Activated CD4-positive, alpha-beta memory T cell treated with anti-CD3 and anti-CD28 coated beads for 36 hours (primary cell): ENCODE results near the gene LILRB4. TPM values are rescaled to one million over a fixed set of nuclear protein-coding genes. Genes with fewer than 3 reads are reported as not detected.
"Not testable (repeated sequence)": the region's sequence is repeated elsewhere in the genome, so short reads cannot be mapped to it uniquely, and the experiment has no call there.

Source experiments
- CTCF ChIA-PET: fragments of 350-600 bp; sonication (Branson Sonifier 250); formaldehyde crosslinking; loops from one replicate; lab custom pipeline; 2021; ENCODE audit warnings: antibody characterized with exemption, inconsistent platforms; lab: Charles Lee
- POLR2A ChIA-PET: fragments of 350-600 bp; sonication (Branson Sonifier 250); formaldehyde crosslinking; loops from one replicate; lab custom pipeline; 2021; ENCODE audit warnings: antibody characterized with exemption; lab: Charles Lee
- DNase-seq: peaks from one replicate; pipeline ENCODE4 v3.0.0-alpha.2; 2020
- H3K27ac Mint-ChIP-seq: one replicate; pipeline ENCODE4 v1.8.0; 2021; ENCODE audit warnings: mixed read lengths
- H3K27me3 Mint-ChIP-seq: one replicate; pipeline ENCODE4 v1.8.0; 2021; ENCODE audit warnings: mixed read lengths
- H3K36me3 Mint-ChIP-seq: one replicate; pipeline ENCODE4 v1.8.0; 2021; ENCODE audit warnings: mixed read lengths
- H3K4me1 Mint-ChIP-seq: one replicate; pipeline ENCODE4 v1.8.0; 2021; ENCODE audit warnings: low read depth, mixed read lengths
- H3K4me3 Mint-ChIP-seq: one replicate; pipeline ENCODE4 v1.8.0; 2021; ENCODE audit warnings: mild to moderate bottlenecking, mixed read lengths
- H3K9me3 Mint-ChIP-seq: one replicate; pipeline ENCODE4 v1.8.0; 2021; ENCODE audit warnings: mixed read lengths
- intact Hi-C: fragments of 100-400 bp; cut with micrococcal nuclease; formaldehyde crosslinking; loops from one replicate; pipeline ENCODE4 v1.15.1; 2023
- total RNA-seq, 2 experiments: library from RNA; stranded (reverse); gene quantifications; one replicate each; pipeline ENCODE4 v1.2.3, GENCODE V29; 2021

The LILRB4 gene
- total RNA-seq, 2 experiments from 2014 or later: not detected

DNA sequence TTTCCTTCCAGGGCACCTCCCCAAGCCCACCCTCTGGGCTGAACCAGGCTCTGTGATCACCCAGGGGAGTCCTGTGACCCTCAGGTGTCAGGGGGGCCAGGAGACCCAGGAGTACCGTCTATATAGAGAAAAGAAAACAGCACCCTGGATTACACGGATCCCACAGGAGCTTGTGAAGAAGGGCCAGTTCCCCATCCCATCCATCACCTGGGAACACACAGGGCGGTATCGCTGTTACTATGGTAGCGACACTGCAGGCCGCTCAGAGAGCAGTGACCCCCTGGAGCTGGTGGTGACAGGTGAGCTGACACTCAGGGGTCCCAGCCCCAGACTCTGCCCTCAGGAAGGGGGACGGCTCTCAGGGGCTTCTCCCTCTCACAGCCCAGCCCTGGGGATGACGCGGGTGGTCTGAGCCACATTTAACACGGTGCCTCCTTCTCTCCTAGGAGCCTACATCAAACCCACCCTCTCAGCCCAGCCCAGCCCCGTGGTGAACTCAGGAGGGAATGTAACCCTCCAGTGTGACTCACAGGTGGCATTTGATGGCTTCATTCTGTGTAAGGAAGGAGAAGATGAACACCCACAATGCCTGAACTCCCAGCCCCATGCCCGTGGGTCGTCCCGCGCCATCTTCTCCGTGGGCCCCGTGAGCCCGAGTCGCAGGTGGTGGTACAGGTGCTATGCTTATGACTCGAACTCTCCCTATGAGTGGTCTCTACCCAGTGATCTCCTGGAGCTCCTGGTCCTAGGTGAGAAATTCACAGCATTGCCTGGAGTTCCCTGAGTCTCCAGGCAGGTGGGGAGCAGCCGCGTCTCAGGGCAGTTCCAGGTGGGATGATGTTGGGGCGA, 31.1 kb upstream of the LILRB4 start:
- POLR2A ChIA-PET, H3K4me3 Mint-ChIP-seq, H3K9me3 Mint-ChIP-seq, H3K27ac Mint-ChIP-seq, H3K36me3 Mint-ChIP-seq, CTCF ChIA-PET, intact Hi-C loops, H3K4me1 Mint-ChIP-seq, DNase-seq: not testable (repeated sequence)
- H3K27me3 Mint-ChIP-seq: peaks cover 25% of the 10 kb centered on the region

DNA sequence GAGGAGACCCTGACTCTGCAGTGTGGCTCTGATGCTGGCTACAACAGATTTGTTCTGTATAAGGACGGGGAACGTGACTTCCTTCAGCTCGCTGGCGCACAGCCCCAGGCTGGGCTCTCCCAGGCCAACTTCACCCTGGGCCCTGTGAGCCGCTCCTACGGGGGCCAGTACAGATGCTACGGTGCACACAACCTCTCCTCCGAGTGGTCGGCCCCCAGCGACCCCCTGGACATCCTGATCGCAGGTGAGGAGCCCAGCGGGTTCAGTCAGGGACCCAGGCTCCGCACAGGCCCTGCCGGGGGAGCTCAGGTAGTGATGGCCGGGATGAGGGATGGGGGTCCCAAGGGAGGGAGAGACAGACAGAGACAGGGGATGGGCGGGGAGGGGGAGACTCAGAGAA, 30.3 kb upstream of the LILRB4 start:
- intact Hi-C loops, H3K9me3 Mint-ChIP-seq, POLR2A ChIA-PET, H3K4me3 Mint-ChIP-seq, CTCF ChIA-PET, H3K36me3 Mint-ChIP-seq, H3K27ac Mint-ChIP-seq, H3K4me1 Mint-ChIP-seq, DNase-seq: not testable (repeated sequence)
- H3K27me3 Mint-ChIP-seq: peaks cover 25% of the 10 kb centered on the region

DNA sequence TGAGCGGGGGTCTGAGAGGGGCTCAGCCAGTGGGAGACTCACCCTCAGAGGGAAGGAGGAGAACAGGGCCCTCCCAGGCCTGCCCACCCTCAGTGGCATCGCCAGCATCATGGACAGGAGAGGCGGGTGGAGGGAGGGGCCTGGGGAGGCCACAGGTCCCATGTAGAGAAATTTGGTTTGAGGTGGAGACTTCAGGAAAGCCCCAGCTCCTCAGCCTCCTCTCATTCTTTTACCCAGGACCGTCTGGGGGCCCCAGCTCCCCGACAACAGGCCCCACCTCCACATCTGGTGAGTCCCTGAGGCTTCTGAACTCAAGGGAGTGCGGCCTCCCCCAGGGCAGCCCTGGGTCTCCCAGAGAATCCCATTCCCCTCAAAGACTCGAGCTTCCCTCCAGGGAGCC, 29.4 kb upstream of the LILRB4 start:
- Mint-ChIP-seq H3K4me3 (no peak overlapping the region), H3K36me3 (no peaks in the 10 kb centered on the region), H3K27ac (no peak overlapping the region), H3K4me1 (peaks cover 2% of the 10 kb centered on the region), H3K9me3 (no peaks in the 10 kb centered on the region), H3K27me3 (peaks cover 22% of the 10 kb centered on the region)
- ChIA-PET POLR2A (no interaction called here), CTCF (no interaction called here)
- intact Hi-C loops: no loop called here
- DNase-seq: no peak

DNA sequence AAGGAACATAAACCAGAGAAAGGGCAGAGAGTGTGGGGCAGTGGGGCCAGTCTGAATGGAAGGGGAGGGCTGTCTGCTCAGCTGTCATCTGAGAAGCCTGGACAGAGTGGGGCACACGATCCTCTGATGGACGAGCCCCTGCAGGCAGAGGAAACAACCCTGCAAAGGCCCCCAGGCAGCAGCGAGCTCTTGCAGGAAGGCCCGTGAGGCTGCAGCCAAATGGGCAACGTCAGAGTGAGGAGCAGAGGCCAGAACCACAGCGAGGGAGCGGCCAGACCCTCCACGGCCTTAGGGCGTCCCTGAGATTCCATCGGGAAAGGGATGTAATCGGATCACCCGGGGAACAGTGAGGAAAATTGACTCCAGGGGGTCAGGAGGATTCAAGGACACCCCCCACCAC, 26.7 kb upstream of the LILRB4 start:
- H3K4me3 Mint-ChIP-seq, POLR2A ChIA-PET, H3K36me3 Mint-ChIP-seq, intact Hi-C loops, H3K4me1 Mint-ChIP-seq, H3K27ac Mint-ChIP-seq, DNase-seq, H3K9me3 Mint-ChIP-seq, CTCF ChIA-PET: not testable (repeated sequence)
- H3K27me3 Mint-ChIP-seq: peaks cover 16% of the 10 kb centered on the region

DNA sequence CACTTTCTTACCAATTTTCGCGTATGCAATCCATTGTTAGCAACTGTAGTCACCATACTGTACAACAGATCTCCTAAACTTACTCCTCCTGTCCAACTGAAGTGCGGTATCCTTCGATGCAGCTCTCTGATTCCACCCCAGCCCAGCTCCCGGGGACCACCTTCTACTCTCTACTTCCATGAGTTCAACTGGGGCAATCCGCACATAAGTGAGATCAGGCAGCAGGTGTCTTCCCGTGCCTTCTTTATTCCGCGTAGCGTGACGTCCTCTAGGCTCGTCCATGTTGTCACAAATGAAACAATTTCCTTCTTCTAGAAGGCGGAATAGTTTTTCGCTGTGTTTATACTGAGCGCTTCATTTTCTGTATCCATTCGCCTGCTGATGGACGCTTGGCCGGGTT, 24.1 kb upstream of the LILRB4 start:
- Mint-ChIP-seq H3K9me3 (no peaks in the 10 kb centered on the region), H3K4me3 (no peak overlapping the region), H3K36me3 (no peaks in the 10 kb centered on the region), H3K27ac (no peak overlapping the region), H3K4me1 (no peaks in the 10 kb centered on the region), H3K27me3 (peaks cover 11% of the 10 kb centered on the region)
- POLR2A ChIA-PET: no interaction called here
- intact Hi-C loops: no loop called here
- CTCF ChIA-PET: no interaction called here
- DNase-seq: no peak

DNA sequence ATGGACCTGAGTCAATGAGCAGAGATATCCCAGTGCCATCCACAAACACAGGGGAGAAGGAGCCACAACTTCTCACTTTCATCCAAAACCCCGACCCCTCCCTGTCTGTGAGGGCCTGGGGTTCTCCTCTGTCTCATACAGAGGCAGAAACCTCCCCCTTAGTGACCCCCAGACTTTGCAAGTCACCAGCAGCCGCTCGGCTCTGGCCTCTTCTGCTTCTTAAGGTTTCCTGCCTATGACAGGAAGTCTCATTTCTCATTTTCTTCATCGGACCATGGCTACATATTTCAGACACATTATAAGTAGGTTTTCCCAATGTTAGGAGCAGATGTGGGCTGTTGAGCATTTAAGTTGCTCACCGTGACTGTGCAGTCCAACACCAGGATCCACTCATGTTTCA, 19.8 kb upstream of the LILRB4 start:
- DNase-seq, H3K4me3 Mint-ChIP-seq, H3K4me1 Mint-ChIP-seq, H3K27me3 Mint-ChIP-seq, POLR2A ChIA-PET, H3K27ac Mint-ChIP-seq, intact Hi-C loops, CTCF ChIA-PET, H3K9me3 Mint-ChIP-seq, H3K36me3 Mint-ChIP-seq: not testable (repeated sequence)

DNA sequence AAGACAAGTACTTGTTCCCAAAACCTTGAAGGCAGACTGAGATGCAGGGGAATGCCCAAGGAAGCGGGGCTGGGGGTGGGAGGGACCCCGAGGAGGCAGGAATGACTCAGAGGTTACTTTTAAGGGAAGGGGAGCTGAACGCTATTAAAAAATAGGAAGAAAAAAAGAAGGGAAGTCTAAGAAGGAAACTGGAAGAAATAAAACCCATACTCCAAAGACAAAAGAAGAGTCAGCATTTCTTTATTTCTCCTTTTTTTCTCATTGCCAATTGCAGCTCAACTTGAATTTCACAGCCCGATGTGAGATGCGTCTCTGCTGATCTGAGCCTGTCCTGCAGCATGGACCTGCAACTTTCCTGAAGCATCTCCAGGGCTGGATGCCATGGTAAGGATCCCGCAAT, 19.2 kb upstream of the LILRB4 start:
- H3K36me3 Mint-ChIP-seq, CTCF ChIA-PET, H3K4me3 Mint-ChIP-seq, DNase-seq, intact Hi-C loops, H3K4me1 Mint-ChIP-seq, H3K27me3 Mint-ChIP-seq, H3K27ac Mint-ChIP-seq, H3K9me3 Mint-ChIP-seq, POLR2A ChIA-PET: not testable (repeated sequence)

DNA sequence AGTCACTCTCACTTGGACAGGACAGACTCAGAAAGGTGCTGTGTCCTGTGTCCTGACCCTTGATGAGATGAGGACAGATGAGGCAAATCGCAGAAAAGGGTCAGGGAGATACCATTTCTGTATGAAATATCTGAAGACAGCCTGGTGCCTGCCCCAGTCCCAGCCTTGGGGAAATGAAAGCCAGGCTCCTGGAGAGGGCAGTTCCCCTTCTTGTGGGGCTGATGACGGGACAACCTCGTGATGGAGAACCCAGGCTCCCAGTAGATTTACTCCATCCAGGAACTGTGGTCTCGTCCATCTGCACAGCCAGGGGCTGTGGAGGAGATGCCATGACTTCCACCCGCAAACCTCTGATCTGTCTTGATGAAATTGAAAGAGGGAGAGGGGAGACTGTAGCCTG, 18.7 kb upstream of the LILRB4 start:
- Mint-ChIP-seq H3K27ac (no peak overlapping the region), H3K4me3 (no peak overlapping the region), H3K9me3 (no peaks in the 10 kb centered on the region), H3K27me3 (peaks cover 7% of the 10 kb centered on the region), H3K4me1 (no peaks in the 10 kb centered on the region), H3K36me3 (no peaks in the 10 kb centered on the region)
- no peak for DNase-seq
- intact Hi-C loops: no loop called here
- ChIA-PET POLR2A (no interaction called here), CTCF (no interaction called here)

DNA sequence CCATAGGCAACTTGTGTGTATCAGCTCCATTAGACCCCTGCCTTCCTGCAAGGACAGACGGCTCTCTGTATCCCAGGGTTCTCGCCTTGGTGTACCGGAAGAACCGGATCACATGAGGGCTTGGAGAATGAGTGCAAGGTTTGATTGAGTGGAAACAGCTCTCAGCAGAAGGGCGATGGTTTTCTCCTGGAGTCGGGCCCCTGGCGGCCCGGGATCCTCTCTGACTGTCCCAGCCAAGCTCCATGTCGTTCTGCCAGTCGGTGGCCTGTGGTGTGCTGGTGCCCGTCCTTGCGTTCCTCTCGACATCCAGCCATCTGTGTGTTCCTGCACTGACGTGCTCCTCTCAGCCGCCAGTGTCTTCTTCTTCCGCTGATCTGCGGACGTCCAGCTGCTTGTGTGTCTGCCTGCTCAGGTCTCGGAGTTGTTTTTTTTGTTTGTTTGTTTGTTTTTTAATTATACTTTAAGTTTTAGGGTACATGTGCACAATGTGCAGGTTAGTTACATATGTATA, 16.4 kb upstream of the LILRB4 start:
- H3K4me1 Mint-ChIP-seq: no peaks in the 10 kb centered on the region

DNA sequence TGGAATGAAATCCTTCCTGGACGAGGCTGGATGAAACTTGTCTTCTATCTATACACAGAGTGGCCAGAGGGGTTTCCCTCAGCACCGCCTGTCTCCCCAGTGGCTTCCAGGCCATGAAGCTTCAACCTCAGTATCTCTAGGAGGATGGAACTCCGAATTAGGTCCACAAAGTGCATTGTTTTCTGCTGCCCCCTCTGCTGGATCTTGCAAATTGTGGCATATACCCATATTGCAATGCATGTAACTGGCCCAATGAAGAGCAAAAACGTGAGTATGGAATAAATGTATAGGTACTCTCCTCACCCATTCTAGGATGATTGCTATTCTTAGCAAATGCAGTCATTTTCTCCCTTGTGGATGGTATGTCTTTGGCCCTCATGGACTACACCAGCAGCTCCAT, 14.7 kb upstream of the LILRB4 start:
- ChIA-PET CTCF (interaction anchor here (1.7 kb wide), 1 partner anchor 170 kb away, joined by 4 read pairs; no protein-coding TSS in a partner anchor), POLR2A (no interaction called here)
- Mint-ChIP-seq H3K4me1 (no peaks in the 10 kb centered on the region), H3K27me3 (peaks cover 6% of the 10 kb centered on the region), H3K9me3 (no peaks in the 10 kb centered on the region), H3K4me3 (no peak overlapping the region), H3K27ac (no peak overlapping the region), H3K36me3 (no peaks in the 10 kb centered on the region)
- intact Hi-C loops: no loop called here
- DNase-seq: no peak

More for the DNA sequence above, 16.4 kb upstream of the LILRB4 start:
- ChIA-PET CTCF (no interaction called here), POLR2A (no interaction called here)
- Mint-ChIP-seq H3K27me3 (peaks cover 3% of the 10 kb centered on the region), H3K4me3 (no peak overlapping the region), H3K36me3 (no peaks in the 10 kb centered on the region), H3K27ac (no peak overlapping the region), H3K9me3 (no peaks in the 10 kb centered on the region)
- intact Hi-C loops: no loop called here
- no peak for DNase-seq

DNA sequence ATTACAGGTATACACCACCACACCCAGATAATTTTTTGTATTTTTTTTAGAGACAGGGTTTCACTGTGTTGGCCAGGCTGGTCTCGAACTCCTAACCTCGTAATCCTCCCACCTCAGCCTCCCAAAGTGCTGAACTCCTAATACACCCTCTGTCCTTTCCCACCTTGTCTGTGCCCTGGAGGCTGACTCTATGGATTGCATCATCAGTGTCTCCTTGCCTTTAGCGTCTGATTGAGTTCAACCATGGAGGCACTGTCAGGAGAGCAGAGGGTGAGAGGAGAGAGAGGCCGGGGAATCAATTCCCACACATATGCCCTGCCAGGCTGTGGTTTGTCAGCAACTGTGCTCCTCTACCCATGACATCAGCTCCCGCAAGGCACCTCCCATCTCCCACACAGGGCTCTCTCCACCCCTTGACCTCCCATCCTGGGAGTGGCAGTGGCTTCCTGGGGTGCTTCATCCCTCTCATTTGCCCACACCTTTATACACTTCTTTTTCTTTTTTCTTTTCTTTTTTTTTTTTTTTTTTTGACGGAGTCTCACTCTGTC, 12.6 kb upstream of the LILRB4 start:
- no peaks in the 10 kb centered on the region for H3K9me3 Mint-ChIP-seq
- no peak overlapping the region for H3K27ac Mint-ChIP-seq
- ChIA-PET CTCF (no interaction called here), POLR2A (no interaction called here)
- H3K4me1 Mint-ChIP-seq: no peaks in the 10 kb centered on the region
- peaks cover 6% of the 10 kb centered on the region for H3K27me3 Mint-ChIP-seq
- DNase-seq: no peak
- intact Hi-C loops: no loop called here
- no peak overlapping the region for H3K4me3 Mint-ChIP-seq
- no peaks in the 10 kb centered on the region for H3K36me3 Mint-ChIP-seq

DNA sequence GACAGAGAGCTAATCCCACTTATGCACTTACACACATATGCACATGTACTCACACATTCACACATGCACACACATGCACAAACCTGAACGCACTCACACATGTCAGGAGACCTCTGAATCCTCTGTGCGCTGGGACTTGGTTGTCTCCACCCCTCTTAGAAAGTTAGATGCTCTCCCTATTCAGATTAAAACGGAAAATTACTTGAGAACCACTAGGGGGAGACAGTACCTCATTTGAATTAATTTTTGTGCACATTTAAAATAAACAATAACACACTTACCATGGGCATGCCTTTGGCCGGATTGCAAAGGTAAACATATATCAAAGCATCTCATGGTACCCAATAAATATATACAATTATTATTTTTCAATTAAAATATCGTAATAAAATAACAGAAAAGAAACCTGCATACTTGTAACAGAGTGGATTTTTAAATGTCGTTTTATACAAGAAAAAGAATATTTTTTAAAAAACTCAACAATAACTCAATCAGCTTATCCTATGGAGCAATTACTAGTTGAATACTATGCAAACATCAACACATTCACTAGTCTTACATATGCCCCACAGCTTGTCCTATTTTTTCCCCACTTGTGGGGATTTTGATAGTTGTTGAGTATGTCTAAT, 9.5 kb upstream of the LILRB4 start:
- H3K4me3 Mint-ChIP-seq: no peak overlapping the region
- H3K4me1 Mint-ChIP-seq: no peaks in the 10 kb centered on the region
- H3K27me3 Mint-ChIP-seq: peaks cover 8% of the 10 kb centered on the region
- H3K36me3 Mint-ChIP-seq: no peaks in the 10 kb centered on the region
- DNase-seq: no peak
- intact Hi-C loops: no loop called here
- no peak overlapping the region for H3K27ac Mint-ChIP-seq
- POLR2A ChIA-PET: no interaction called here
- H3K9me3 Mint-ChIP-seq: no peaks in the 10 kb centered on the region
- CTCF ChIA-PET: interaction anchor here (0.6 to 5.8 kb wide), 5 partner anchors 11 to 1638 kb away, joined by 3 to 53 read pairs (median 3); no protein-coding TSS in a partner anchor
